Measurements from ENCODE around the gene CPVL.

CPVL gene

DNA sequence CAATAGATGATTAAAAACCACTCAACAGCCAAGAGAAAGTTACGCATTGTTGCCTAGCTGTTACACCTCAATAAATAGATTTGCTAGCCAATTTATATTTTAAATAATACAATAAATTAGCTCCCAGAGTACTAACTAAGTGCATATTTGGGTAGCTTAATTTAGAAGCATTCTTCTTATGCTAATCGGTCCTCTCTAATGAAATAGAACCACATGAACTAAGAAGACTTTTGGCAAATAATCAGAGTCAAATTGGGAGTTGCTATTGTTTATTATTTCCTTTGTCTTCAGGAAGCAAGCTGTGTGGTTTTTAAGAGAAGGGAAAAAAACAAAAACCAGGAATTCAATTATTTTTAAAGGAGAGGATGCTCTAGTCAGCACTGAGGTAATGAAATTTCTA is 139.2 kb downstream of the CPVL start:
- in situ Hi-C loops (cut with MboI; ENCODE audit: low sequenced_read_pairs) = no loop called here

DNA sequence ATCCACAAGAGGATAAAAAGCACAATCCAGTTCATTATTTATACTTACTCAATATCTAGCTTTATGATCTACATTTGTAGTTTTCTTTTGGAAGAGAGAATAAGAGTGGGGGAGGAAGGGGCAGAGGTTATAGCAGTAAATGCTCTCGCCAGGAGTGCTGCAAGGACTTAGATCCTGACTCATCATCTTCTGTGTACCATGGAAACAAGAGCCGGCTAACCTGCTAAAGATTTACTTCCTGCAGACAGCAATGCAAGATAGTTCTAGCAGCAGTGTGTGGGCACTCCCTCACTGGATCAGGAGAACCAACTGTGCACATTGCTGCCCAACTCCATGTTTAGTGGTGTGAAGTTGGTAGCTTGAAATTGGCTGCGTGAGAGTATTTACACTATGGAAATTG is 140.5 kb downstream of the CPVL start:
- in situ Hi-C loops (cut with MboI; ENCODE audit: low sequenced_read_pairs) = no loop called here

DNA sequence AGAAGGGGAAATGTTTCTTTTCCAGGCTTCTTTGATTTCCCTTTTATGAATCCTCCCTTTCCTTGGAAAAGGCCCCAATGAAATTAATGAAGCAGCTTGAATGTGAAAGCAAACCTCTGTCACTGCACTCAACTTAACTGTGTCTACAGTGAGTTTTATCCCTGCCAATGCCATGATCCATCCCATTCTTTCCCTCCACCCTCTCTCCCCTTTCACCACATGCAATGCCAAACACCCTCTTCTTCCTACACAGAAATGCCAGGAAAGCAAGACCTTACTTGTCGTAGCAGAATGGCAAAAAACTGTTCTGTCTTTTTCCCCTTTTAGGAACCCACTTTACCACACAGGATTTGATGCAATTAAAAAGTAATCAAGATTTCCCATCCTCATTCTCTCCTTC is 140.9 kb downstream of the CPVL start:
- in situ Hi-C loops (cut with MboI; ENCODE audit: low sequenced_read_pairs) = no loop called here

DNA sequence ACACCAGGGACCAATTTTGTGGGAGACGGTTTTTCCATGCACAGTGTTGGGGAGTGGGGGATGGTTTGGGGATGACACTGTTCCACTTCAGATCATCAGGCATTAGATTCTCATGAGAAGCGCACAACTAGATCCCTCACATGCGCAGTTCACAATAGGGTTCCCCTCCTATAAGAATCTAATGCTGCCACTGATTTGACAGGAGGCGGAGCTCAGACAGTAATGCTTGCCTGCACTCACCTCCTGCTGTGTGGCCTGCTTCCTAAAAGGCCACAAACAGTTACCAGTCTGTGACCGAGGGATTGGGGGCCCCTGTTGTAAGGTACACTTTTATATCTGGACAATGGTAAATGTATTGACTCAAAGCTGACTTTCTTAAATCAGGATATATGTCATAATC is 142.6 kb downstream of the CPVL start:
- in situ Hi-C loops (cut with MboI; ENCODE audit: low sequenced_read_pairs) = no loop called here

DNA sequence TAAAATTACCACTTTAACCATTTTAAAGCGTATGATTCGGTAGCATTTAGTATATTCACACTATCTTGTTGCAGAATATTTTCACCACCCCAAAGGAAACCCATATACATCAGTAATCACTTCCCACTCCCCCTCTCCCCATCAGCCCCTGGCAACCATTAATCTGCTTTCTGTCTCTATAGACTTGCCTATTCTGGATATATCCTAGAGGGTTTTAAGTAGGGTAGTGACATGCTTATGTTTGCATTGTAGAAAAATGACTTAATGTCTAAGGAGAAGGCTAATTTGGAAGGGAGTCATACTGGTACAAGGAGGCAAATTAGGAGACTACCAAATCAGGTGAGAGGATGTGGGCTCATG is 145.6 kb downstream of the CPVL start:
- in situ Hi-C loops (cut with MboI; ENCODE audit: low sequenced_read_pairs) = no loop called here

DNA sequence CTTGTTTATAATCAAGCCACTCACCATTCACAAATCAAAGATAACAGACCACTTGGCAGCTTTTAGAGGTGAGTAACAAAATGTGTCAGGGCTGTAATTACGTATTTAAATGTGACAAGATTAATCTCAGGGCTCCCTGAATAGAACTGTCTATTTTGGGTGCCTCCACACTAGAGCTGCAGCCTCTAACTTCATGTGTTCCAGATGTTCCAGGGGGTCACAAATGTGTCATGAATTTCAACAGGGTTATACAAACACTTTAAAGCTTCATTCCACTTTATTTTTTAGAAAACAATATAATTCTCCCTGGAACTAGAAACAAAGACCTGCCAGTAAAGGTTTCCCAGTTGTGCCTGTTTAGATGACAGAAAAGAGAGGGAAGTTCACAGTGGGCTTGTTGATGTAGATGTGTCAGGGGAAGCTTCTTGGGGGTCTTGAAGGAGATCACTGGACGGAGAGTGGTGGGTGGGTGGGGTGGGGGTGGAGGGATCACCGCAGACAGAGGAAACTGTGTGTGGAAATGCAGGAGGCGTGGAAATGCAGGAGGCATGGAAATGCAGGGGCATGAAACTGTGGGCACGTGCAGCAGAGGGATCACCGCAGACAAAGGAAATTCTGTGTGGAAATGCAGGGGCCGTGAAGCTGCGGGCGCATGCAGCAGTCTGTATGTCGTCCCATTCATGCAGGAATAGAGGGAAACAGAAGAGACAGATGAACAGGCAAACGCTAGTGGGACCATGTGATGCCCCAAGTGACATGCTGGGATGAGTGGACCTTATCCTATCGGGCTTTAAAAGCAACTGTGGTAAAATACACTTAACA is 146.2 kb downstream of the CPVL start:
- in situ Hi-C loops (cut with MboI; ENCODE audit: low sequenced_read_pairs) = no loop called here

DNA sequence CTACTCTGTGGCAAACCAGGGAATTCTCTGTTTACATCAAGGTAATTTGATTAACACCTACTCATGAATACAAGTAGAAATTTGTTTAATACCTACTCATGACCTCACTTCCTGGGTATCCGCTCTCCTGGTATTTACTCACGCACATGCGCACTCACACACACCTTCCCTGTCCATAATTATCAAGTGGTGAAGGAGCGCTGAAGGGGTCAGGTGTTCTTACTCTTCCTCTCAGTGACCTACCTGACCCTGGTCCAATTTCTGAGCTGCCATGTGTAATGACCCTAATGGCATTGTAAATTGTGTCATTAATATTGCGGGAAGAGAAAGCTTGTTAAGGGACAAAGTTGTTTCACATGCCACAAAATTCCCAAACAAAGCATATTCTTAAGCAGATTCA is 146.9 kb downstream of the CPVL start:
- in situ Hi-C loops (cut with MboI; ENCODE audit: low sequenced_read_pairs) = no loop called here

DNA sequence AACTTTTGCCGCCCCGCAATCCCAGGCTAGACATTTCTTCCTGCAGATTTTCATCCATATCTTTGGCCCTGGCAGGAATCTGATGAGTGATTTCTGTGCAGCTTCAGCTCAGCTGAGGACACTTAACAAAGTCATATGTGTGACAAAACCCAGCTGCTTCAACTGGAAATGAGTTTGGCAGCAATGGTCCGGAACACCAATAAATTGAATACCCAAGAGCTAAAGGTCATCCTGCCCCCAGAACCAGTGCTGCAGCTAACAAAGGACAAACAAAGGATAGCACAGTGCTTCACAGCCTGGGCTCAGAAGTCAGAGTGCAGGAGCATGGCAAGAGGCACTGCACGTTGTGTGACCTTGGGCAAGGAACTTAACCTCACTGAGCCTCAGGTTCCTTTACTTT is 148.2 kb downstream of the CPVL start:
- in situ Hi-C loops (cut with MboI; ENCODE audit: low sequenced_read_pairs) = no loop called here

DNA sequence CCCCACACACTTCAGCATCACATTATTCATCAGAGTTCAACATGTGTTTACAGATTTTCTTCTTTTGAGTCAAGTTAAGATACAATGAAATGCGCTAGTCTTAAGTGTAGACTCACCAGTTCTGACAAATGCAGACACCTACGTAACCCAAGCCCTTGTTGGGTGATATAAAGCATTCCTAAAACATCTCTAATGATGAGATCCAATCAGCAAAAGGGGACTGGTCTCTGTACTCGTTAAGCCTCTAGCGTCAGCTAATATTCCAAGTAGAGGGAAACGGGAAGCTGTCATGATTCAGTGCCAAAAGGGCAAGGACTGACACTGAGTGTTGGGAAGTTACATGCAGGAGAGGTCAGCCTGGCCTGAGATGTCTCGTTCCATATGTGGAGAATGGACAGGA is 149.5 kb downstream of the CPVL start:
- in situ Hi-C loops (cut with MboI; ENCODE audit: low sequenced_read_pairs) = no loop called here

DNA sequence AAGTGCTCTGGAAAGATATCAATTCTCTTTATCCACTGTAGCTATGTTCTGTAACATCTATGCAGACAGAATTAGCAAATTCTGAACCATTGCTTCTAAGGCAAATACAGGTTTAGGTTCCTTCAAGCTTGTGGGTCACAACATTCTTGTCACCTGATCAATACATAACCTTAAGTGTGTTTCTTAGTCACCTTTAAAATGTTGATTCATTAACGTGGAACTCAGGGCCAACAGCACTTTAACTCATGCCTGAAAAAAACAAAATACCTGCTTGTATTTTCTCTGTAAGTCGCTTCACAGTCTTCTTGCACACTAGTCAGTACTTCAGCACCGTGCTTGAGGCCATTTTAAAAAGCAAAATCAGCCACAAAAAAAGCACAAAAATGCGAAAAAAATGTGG is 153.0 kb downstream of the CPVL start:
- in situ Hi-C loops (cut with MboI; ENCODE audit: low sequenced_read_pairs) = no loop called here

DNA sequence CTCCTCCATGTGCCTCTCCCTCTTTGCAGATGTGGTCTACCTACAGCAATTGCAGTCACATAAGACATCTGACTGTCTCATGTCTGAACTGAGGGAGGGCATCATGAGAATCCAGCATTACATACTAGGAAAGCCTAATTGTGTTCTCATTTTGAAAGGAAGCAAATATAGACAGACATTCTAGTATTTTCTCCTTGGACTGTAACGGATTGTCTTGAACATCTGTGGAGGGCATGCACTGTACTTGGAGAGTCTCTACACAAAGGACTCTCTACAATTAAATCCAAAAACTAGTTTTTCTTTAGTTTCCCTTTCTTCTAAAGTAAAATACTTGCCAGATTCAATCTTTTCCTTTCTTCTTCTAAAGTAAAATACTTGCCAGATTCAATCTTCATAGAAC is 153.5 kb downstream of the CPVL start:
- in situ Hi-C loops (cut with MboI; ENCODE audit: low sequenced_read_pairs) = no loop called here

DNA sequence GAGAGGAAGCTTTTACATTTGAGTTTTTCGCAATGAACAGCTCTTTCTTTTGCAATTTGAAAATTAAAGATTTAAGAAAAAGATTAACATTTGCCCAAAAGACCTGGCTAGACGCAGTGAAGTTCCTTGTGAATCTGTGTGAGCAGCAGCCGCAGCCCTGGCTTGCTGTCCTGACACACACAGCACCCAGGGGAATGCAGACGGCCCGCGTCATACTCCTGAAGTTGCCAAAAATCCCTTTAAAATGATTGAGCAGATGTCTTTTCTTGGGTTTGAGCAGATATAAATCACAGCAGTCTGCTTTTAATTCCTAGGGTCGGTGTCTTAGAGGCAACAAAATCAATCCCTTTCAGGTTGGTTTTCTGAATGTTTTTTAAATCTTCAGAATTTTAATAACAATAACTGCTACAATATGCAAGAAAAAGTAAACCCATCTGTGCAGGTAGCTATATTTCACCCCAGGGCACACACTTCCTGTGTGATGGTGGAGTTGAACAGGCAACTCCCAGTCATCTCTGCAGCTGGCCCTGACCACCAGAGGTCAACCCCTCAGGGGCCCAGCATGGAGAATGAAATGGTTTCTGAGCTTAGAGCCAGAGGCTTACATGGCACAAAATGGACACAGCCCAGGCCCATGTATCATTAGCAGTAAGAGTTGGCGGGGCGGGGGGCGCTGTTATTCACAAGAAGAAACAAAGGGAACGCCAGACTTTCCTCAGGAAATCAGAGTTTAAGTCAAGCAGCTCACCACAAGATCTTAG is 156.0 kb downstream of the CPVL start:
- in situ Hi-C loops (cut with MboI; ENCODE audit: low sequenced_read_pairs) = no loop called here

DNA sequence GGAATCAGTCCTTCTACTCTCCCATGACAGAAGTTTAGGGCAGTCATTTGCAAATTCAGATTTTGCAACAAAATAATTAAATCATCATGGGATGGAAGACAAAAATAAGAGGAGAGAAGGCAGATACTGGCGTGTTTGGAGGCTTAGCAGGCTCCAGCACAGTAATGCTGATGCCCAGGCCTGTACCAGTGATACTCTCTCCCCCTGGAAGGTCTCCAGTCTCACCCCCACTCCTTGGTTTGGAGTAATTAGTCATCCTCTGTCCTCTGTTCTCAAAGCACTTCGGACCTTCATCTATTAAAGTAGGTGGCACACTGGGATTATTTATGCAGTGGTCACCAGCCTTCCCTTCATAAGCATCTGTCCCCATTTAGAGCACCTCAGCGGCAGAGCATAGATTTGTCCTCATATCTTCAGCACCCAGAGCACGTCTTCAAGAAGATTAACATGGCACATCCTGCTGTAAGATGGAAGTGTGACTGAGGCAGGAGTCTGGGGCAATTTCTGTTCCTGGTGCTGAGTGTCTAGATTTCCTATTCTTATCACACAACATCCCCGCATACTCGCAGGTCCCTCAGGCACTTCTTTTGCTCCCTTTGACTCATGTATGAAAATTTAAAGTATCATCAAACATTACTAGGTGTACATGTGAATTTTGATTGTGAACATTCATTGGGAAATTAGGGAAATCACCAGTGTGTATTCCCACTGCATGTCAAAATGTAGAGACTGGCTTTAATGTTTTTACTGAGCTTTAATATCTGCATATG is 156.9 kb downstream of the CPVL start:
- in situ Hi-C loops (cut with MboI; ENCODE audit: low sequenced_read_pairs) = no loop called here

DNA sequence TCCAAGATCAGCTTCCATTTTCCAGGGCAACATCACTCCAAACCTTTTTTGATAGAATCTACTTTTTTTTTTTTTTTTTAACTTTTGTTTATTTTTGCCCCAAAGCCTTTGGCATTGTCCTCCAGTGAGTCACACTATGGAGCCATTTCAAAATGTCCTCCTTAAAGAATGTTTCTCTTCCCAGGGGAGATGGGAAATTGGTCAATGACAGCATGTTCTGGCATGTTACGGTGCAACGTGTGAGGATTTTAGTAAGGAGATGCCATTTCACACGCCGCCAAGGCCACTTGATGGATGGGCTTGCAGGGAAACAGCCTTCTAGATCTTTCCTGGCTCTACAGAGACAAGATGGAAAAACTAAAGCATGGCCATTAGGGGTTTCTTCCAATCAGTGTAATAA is 157.5 kb downstream of the CPVL start:
- in situ Hi-C loops (cut with MboI; ENCODE audit: low sequenced_read_pairs) = no loop called here

DNA sequence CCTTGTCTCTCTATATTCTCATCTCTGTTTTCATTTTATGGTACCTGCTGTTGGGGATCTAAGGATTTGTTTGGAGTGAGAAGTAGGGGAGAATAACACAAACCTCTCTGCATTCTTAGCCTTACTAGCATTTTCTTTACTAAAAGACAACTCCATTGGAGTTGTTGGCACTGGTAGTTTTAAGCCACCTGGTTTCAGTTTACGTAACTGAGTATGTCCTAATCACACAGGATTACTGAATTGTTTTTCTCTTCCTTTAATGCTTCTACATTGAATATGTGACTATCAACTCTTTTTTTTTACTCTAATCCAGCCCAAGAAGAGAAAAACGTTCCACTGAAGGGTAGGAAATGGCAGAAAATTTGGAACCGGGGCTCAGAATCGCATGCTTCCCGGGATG is 158.2 kb downstream of the CPVL start:
- in situ Hi-C loops (cut with MboI; ENCODE audit: low sequenced_read_pairs) = no loop called here

DNA sequence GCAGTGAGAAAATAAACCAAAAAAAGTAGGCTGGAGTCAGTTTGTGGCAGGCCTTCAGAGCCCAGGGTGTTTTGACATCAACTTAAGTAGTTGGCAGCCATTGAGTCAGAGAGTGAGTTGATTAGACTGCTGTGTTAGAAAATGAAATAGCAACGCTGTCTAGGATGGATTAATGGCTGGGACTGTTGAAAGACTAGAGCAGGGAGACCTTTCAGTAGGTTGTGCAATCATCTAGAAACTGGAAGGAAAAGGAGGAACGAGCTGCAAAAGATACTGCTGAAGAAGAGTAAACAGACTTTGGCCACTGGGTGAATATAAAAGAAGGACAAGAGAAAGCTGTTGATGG is 159.6 kb downstream of the CPVL start:
- in situ Hi-C loops (cut with MboI; ENCODE audit: low sequenced_read_pairs) = no loop called here

DNA sequence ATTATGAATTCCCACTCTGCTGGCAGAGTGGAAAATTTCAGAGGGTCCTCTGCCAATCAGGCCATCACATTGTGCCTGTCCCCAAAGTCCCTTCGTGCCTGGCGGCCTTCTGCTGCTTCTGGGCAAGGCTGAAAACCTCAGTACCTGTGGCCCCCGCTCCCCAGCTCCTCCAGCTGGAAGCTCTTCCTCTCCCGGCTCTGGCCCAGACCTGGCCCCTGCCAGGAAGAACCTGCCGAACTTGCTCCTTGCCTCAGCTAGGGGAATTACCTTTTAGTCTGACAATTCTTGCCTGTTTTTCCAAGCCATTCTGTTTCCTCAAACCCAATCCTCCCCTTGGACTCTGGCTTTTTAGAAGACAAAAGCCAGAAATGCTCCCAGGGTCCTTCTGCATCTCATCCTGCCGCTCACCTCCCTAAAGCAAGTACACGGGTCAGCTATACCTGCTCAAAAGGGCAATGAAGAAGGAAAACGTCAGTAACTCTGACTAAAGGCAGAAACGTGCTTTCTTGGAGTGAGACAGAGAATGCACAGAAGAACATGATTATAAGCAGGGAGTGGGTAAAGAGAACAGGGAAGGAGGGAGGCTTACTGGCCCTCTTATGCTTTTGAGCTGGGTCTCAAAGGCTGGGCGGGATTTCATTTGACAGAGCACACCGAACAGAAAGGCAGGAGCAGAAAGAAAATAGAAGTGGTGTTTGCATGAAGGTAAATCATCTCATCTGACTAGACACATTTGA is 160.1 kb downstream of the CPVL start:
- in situ Hi-C loops (cut with MboI; ENCODE audit: low sequenced_read_pairs) = no loop called here

DNA sequence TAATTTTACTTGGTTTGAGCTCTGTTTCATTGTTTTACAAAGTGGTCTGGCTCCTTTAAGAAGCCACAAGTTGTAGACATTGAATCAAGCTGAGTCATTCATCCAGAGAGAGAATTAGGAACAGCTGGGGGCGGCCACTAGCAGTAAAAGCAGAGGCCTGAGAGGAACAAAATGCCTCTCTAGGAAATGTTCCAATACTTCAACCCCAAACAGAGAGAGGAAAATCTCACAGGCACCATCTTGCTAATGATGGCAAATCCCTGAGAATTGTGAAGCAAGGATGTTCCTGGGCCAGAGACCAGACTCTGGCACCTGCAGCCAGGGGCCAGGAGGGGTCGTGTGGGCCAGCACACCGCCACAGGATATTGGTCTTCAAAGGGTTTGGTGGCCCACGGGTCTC is 161.7 kb downstream of the CPVL start:
- in situ Hi-C loops (cut with MboI; ENCODE audit: low sequenced_read_pairs) = no loop called here

DNA sequence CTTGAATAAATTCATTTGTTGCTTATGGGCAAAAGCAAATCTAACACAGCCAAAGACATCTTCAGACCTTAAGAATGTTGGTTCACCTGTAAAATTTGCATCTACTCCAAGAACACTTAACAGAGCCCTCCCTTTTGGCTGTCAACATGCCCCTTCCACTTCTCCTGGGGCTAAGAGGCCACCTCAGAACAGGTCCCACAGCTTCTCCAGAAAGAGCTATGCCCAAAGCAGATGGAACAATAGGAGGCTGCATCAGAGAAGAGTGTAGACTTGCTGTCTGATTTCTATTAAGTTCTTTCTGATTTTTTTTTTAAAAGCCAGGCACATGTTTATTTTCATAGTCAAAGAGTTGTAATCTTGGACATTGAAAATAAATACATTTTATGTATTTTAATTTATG is 162.1 kb downstream of the CPVL start:
- in situ Hi-C loops (cut with MboI; ENCODE audit: low sequenced_read_pairs) = no loop called here

DNA sequence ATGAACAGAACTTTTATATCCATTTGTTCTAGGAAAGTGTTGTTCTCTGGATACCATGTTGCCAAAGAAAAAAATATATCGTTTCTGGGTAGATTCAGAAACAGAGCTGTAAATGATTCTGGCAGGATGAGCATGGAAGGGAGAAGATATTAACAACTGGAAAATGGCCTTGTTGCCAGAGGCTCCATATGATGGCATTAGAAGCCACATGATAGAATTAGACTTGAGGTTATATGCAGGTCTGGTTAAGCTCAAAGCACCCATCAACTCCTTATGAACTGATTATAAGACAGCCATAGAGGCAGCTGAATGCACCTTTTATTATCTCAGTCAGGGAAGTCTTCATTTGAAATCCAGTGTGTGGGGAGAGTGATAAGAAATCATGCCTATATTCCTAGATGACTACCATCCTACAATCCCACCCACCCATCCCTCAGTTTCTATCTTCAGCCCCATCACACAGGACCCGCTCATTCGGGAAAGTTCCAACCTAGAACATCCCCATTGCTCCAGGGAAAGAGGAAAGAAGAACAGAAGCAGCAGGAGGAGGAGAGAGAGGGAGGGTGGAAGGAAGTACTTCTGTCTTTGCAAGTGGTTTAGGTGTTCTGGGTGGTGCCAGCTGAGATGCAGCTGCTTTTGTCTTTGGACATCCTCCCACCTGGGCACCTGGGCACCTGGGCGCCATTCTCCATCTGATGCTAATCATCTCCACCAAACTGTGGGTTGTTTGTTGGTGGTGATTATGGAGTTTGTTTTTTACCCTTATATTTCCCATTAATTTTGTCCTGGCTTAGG is 162.7 kb downstream of the CPVL start:
- in situ Hi-C loops (cut with MboI; ENCODE audit: low sequenced_read_pairs) = no loop called here

DNA sequence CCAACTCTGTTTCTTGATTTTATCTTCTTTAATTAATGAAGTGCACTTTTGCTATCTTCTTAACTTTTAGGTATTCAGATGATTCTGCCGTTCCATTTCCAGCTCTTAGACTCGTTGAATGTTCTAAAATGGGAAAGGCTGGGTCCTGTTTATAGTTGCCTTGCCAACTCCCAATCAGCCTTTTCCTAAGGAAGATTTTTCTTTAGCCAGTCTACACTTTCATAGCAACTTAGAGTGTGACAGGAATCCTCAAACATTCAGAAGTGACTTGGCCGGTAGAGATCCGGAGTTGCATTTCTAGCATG is 165.2 kb downstream of the CPVL start:
- in situ Hi-C loops (cut with MboI; ENCODE audit: low sequenced_read_pairs) = no loop called here
